PC-9 (cell line): ENCODE data around the gene SAMM50. TPM values are rescaled to one million over a fixed set of nuclear protein-coding genes. Genes with fewer than 3 reads are reported as not detected.

Source experiments
- BruUV-seq: library from RNA; stranded (reverse); fragments of 400-500 nt; replicated peaks from 2 replicates; lab custom pipeline; 2021; lab: Mats Ljungman, UMichigan
- CTCF ChIA-PET: fragments of 300-600 bp; sonication (Branson Sonifier 250); formaldehyde crosslinking; loops from one replicate; lab custom pipeline; 2022; ENCODE audit warnings: antibody characterized with exemption; lab: Charles Lee
- POLR2A ChIA-PET: fragments of 300-600 bp; sonication (Branson Sonifier 250); formaldehyde crosslinking; loops from one replicate; lab custom pipeline; 2022; ENCODE audit warnings: antibody characterized with exemption; ENCODE audit not compliant: unreplicated experiment; lab: Charles Lee
- DNase-seq, 2 experiments: peaks; one replicate each; pipeline versions ENCODE4 v3.0.0 to v3.0.0-alpha.2; 2015 to 2022; ENCODE audit warnings: mixed read lengths in 1 of 2
- H2AFZ ChIP-seq: fragments of 200-600 bp; sonication (generic); 2 replicates; pipeline ENCODE4 v1.8.1; 2017; ENCODE audit warnings: antibody characterized with exemption
- H3F3A ChIP-seq: fragments of 200-600 bp; sonication (generic); 2 replicates; pipeline ENCODE4 v1.8.1; 2017; ENCODE audit warnings: antibody characterized with exemption, mild to moderate bottlenecking, low read depth; ENCODE audit not compliant: insufficient read depth
- H3K27ac ChIP-seq: fragments of 200-600 bp; sonication (generic); 2 replicates; pipeline ENCODE4 v1.6.1; 2016; ENCODE audit warnings: mixed run types
- H3K27me3 ChIP-seq: fragments of 200-600 bp; sonication (generic); 2 replicates; pipeline ENCODE4 v1.6.1; 2016; ENCODE audit warnings: low read depth, mixed run types; ENCODE audit not compliant: insufficient read depth
- H3K36me3 ChIP-seq: fragments of 200-600 bp; sonication (generic); 2 replicates; pipeline ENCODE4 v1.6.1; 2016; ENCODE audit warnings: low read depth, mixed run types
- H3K4me1 ChIP-seq: fragments of 200-600 bp; sonication (generic); replicated peaks from 2 replicates; pipeline ENCODE4 v1.6.1; 2016; ENCODE audit warnings: mixed run types; ENCODE audit not compliant: insufficient read depth
- H3K4me2 ChIP-seq: fragments of 200-600 bp; sonication (generic); 2 replicates; pipeline ENCODE4 v1.6.1; 2017; ENCODE audit warnings: mixed run types
- H3K4me3 ChIP-seq: fragments of 200-600 bp; sonication (generic); 2 replicates; pipeline ENCODE4 v1.6.1; 2016; ENCODE audit warnings: mixed run types
- H3K79me2 ChIP-seq: fragments of 200-600 bp; sonication (generic); 2 replicates; pipeline ENCODE4 v1.6.1; 2017; ENCODE audit warnings: low read depth, mixed run types
- H3K9me2 ChIP-seq: fragments of 200-600 bp; sonication (generic); 2 replicates; pipeline ENCODE4 v1.8.1; 2017; ENCODE audit warnings: mild to moderate bottlenecking; ENCODE audit not compliant: insufficient read depth
- H3K9me3 ChIP-seq: fragments of 200-600 bp; sonication (generic); 2 replicates; pipeline ENCODE4 v1.8.1; 2016; ENCODE audit warnings: low read depth; ENCODE audit not compliant: insufficient read depth
- H4K20me1 ChIP-seq: fragments of 200-600 bp; sonication (generic); 2 replicates; pipeline ENCODE4 v1.8.1; 2017; ENCODE audit not compliant: insufficient read depth
- EZH2 ChIP-seq: fragments of 200-600 bp; sonication (generic); IDR thresholded peaks from 2 replicates; pipeline ENCODE4 v1.8.0; 2017; ENCODE audit warnings: antibody characterized with exemption, low read depth
- intact Hi-C: fragments of 100-400 bp; cut with micrococcal nuclease; formaldehyde crosslinking; loops from one replicate; pipeline ENCODE4 v1.10.0; 2022; ENCODE audit not compliant: unreplicated experiment
- total RNA-seq: library from RNA; stranded (reverse); gene quantifications from 2 replicates; pipeline ENCODE4 v1.2.3, GENCODE V29; 2021
- TF ChIP-seq, protein P1 (sequence below): fragments of 200-600 bp; sonication (generic); conservative IDR thresholded peaks from 2 replicates; pipeline ENCODE4 v1.6.1; 2017; ENCODE audit warnings: mixed run types, antibody characterized with exemption, mild to moderate bottlenecking, moderate library complexity

The SAMM50 gene
- total RNA-seq, 1 experiment from 2014 or later: 73.9 TPM

DNA sequence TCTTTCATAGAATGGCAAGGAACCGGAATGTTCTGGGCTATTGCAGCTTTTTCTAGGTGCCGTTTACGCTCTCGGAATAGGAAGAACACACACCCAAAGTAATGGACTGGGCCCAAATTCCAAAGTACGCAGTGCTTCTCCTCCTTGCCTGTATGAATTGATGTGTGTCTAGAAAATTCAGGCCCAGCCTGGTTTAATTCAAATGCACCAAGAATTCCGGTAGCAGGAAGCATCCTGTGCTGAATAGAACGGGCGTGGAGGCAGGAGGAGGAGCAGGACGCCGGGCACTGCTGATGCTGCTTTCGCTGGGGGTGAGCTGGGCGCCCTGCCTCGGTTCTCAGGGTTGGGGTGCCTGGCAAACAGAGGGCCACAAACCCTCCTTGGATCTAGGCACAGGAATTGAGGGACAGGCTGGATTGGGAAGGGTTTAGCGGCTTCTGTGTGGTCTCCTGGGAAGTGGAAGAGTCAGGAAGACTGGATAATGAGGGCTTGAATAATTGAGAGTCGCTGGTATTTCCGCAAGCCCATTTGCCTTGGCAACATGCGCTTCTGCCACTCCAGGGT is 70.9 kb downstream of the SAMM50 start:
- Histone ChIP-seq H3K4me3 (no peak overlapping the region), H4K20me1 (peaks cover 5% of the 10 kb centered on the region; the same call in 1 of the 2 replicates), H3K79me2 (peaks cover 6% of the 10 kb centered on the region), H3K9me3 (no peaks in the 10 kb centered on the region), H3K4me1 (peaks cover 5% of the 10 kb centered on the region), H3K36me3 (no peaks in the 10 kb centered on the region), H2AFZ (no peak overlapping the region), H3K4me2 (no peak overlapping the region; the same call in 1 of the 2 replicates), H3K9me2 (no peaks in the 10 kb centered on the region), H3F3A (no peaks in the 10 kb centered on the region), H3K27ac (no peak overlapping the region), H3K27me3 (no peaks in the 10 kb centered on the region)
- no peak for TF ChIP-seq EZH2
- TF ChIP-seq, protein P1, sequence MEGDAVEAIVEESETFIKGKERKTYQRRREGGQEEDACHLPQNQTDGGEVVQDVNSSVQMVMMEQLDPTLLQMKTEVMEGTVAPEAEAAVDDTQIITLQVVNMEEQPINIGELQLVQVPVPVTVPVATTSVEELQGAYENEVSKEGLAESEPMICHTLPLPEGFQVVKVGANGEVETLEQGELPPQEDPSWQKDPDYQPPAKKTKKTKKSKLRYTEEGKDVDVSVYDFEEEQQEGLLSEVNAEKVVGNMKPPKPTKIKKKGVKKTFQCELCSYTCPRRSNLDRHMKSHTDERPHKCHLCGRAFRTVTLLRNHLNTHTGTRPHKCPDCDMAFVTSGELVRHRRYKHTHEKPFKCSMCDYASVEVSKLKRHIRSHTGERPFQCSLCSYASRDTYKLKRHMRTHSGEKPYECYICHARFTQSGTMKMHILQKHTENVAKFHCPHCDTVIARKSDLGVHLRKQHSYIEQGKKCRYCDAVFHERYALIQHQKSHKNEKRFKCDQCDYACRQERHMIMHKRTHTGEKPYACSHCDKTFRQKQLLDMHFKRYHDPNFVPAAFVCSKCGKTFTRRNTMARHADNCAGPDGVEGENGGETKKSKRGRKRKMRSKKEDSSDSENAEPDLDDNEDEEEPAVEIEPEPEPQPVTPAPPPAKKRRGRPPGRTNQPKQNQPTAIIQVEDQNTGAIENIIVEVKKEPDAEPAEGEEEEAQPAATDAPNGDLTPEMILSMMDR: no peak
- intact Hi-C loops: no loop called here
- CTCF ChIA-PET: no interaction called here
- DNase-seq: no peak
- no TSS peak for BruUV-seq
- POLR2A ChIA-PET: interaction anchor here (0.7 kb wide), 1 partner anchor 917 kb away, joined by 3 read pairs; no protein-coding TSS in a partner anchor

DNA sequence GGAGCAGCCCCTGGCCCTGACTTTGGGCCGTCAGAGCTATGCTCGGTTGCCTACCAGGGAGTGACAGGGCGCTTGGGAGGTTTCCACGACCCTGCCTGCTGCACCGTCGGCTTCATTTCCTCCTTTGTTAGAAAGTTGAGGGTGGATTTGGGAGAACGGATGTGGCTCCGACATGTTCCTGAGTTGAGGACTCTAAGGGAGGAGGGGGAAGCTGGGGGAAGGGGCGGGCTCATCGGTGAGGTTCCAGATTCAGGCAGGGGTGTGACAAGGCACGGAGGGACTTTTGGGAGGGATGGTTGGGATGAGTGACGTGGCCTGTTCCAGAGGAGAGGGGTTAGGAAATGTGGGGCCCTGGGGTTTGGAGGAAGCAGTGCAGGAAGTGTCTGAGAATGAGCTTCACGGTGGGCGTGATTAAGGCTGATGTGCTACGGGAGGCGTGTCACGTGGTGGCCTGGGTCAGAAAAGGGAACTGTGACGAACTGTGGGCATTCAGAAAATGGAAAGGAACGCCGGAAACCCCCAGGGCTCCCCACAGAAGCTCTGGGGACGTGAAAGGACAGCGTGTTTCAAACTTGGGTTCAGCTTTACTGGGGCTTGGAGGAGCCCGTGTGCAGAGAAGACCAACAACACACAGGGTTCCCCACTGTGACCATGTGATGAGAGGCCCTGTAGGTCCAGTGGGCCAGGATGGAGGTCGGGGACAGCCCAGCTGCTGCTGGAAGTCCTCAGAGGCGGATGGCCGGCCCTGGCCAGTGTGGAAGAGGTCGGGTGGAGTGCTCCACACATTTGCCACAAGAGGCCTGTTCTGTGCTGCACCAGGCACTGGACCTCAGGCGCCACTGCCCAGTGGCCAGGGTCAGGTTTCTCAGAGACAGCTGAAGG is 71.6 kb downstream of the SAMM50 start:
- Histone ChIP-seq H3K9me3 (no peaks in the 10 kb centered on the region), H3K9me2 (no peaks in the 10 kb centered on the region), H4K20me1 (peaks cover 5% of the 10 kb centered on the region; the same call in 1 of the 2 replicates), H2AFZ (no peak overlapping the region), H3K27ac (no peak overlapping the region), H3F3A (no peaks in the 10 kb centered on the region), H3K27me3 (no peaks in the 10 kb centered on the region), H3K36me3 (no peaks in the 10 kb centered on the region), H3K4me1 (peaks cover 5% of the 10 kb centered on the region), H3K79me2 (peaks cover 6% of the 10 kb centered on the region), H3K4me3 (no peak overlapping the region), H3K4me2 (no peak overlapping the region)
- TF ChIP-seq, protein P1: no peak
- TF ChIP-seq EZH2: no peak
- ChIA-PET CTCF (no interaction called here), POLR2A (no interaction called here)
- DNase-seq: no peak
- BruUV-seq: no TSS peak
- intact Hi-C loops: no loop called here

DNA sequence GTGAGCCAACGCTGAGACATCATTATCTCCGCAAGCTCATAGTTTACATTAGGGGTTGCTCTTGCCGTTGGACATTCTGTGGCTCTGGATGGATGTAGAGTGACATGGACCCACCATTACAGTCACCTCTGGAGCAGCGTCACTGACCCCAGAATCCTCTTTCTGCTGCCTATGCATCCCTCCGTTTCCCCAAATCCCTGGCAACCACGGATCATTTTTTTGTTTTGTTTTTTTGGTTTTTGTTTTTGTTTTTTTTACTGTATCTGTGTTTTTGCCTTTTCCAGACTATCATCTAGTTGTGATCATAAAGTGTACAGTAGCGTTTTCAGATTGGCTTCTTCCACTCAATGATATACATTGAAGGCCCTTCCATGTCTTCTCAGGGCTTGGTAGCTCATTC is 72.8 kb downstream of the SAMM50 start:
- peaks cover 5% of the 10 kb centered on the region for H4K20me1 ChIP-seq

More for the DNA sequence above, 72.8 kb downstream of the SAMM50 start:
- no peak for TF ChIP-seq EZH2
- TF ChIP-seq, protein P1: no peak
- H3K27me3 ChIP-seq: no peaks in the 10 kb centered on the region
- DNase-seq: no peak
- no peak overlapping the region for H3K27ac ChIP-seq
- peaks cover 2% of the 10 kb centered on the region for H3K4me1 ChIP-seq
- intact Hi-C loops: no loop called here
- H3K36me3 ChIP-seq: no peaks in the 10 kb centered on the region
- CTCF ChIA-PET: no interaction called here
- H3K9me3 ChIP-seq: no peaks in the 10 kb centered on the region
- POLR2A ChIA-PET: no interaction called here
- no peak overlapping the region for H2AFZ ChIP-seq
- no TSS peak for BruUV-seq
- H3K9me2 ChIP-seq: no peaks in the 10 kb centered on the region
- peaks cover 2% of the 10 kb centered on the region for H3K79me2 ChIP-seq
- no peak overlapping the region for H3K4me2 ChIP-seq
- no peaks in the 10 kb centered on the region for H3F3A ChIP-seq
- no peak overlapping the region for H3K4me3 ChIP-seq
